Activated CD8-positive, alpha-beta memory T cell treated with anti-CD3 and anti-CD28 coated beads, Interleukin-2, amount 50 U/mL, for 1 hour (primary cell): ENCODE data around the gene CATSPERB.
"Not testable (repeated sequence)": the region's sequence is repeated elsewhere in the genome, so short reads cannot be mapped to it uniquely, and the experiment has no call there.

Experiments
- DNase-seq: peaks from one replicate; pipeline ENCODE4 v3.0.0-alpha.2; 2020; ENCODE audit errors: extremely low read depth

Gene CATSPERB

GRCh38 chr14:91732439-91732838 is 553 bp upstream of the CATSPERB start:
- no peak for DNase-seq

- DNase-seq = no peak
Measured at GRCh38 chr14:91731018-91731417, 868 bp downstream of the CATSPERB start.

GRCh38 chr14:91729756-91730155 is 2.1 kb downstream of the CATSPERB start:
- DNase-seq = no peak

GRCh38 chr14:91728616-91729183 is 3.2 kb downstream of the CATSPERB start:
- no peak for DNase-seq

GRCh38 chr14:91727121-91727520 is 4.8 kb downstream of the CATSPERB start:
- DNase-seq = no peak

- DNase-seq = no peak
Measured at GRCh38 chr14:91723501-91723900, 8.4 kb downstream of the CATSPERB start.

- DNase-seq = no peak
Measured at GRCh38 chr14:91722386-91722785, 9.5 kb downstream of the CATSPERB start.

GRCh38 chr14:91719839-91720238 is 12.0 kb downstream of the CATSPERB start:
- no peak for DNase-seq

GRCh38 chr14:91716999-91717398 is 14.9 kb downstream of the CATSPERB start:
- DNase-seq = no peak

- DNase-seq = peak; percentile 4
Measured at GRCh38 chr14:91714805-91715204, 17.1 kb downstream of the CATSPERB start.

GRCh38 chr14:91708795-91709194 is 23.1 kb downstream of the CATSPERB start:
- DNase-seq = no peak

- no peak for DNase-seq
Measured at GRCh38 chr14:91706996-91707395, 24.9 kb downstream of the CATSPERB start.

GRCh38 chr14:91694643-91695042 is 37.2 kb downstream of the CATSPERB start:
- no peak for DNase-seq

GRCh38 chr14:91693346-91693745 is 38.5 kb downstream of the CATSPERB start:
- no peak for DNase-seq

- DNase-seq = no peak
Measured at GRCh38 chr14:91692075-91692474, 39.8 kb downstream of the CATSPERB start.

- no peak for DNase-seq
Measured at GRCh38 chr14:91689608-91690007, 42.3 kb downstream of the CATSPERB start.

- not testable (repeated sequence) for DNase-seq
Measured at GRCh38 chr14:91687436-91687835, 44.5 kb downstream of the CATSPERB start.

- no peak for DNase-seq
Measured at GRCh38 chr14:91685600-91685999, 46.3 kb downstream of the CATSPERB start.

- no peak for DNase-seq
Measured at GRCh38 chr14:91681893-91682563, 49.9 kb downstream of the CATSPERB start.

GRCh38 chr14:91681118-91681517 is 50.8 kb downstream of the CATSPERB start:
- no peak for DNase-seq

- no peak for DNase-seq
Measured at GRCh38 chr14:91679273-91679672, 52.6 kb downstream of the CATSPERB start.

GRCh38 chr14:91677687-91678086 is 54.2 kb downstream of the CATSPERB start:
- not testable (repeated sequence) for DNase-seq

- no peak for DNase-seq
Measured at GRCh38 chr14:91674911-91675310, 57.0 kb downstream of the CATSPERB start.

- DNase-seq = no peak
Measured at GRCh38 chr14:91669867-91670266, 62.0 kb downstream of the CATSPERB start.
